ENCODE results near the gene DRAM1.
"Not testable (repeated sequence)": the region's sequence is repeated elsewhere in the genome, so short reads cannot be mapped to it uniquely, and the experiment has no call there.

Gene DRAM1

GRCh38 chr12:101859664-101860607, 17.4 kb upstream of the DRAM1 start:
- no peak for DNase-seq

- DNase-seq: not testable (repeated sequence)
These were observed 15.7 kb upstream of the DRAM1 start for GRCh38 chr12:101861688-101862087.

- no peak for DNase-seq
These were observed 15.1 kb upstream of the DRAM1 start for GRCh38 chr12:101862245-101862644.

GRCh38 chr12:101863981-101864380, 13.4 kb upstream of the DRAM1 start:
- DNase-seq: no peak

- DNase-seq: no peak
These were observed 10.6 kb upstream of the DRAM1 start for GRCh38 chr12:101866615-101867373.

GRCh38 chr12:101867619-101868018, 9.8 kb upstream of the DRAM1 start:
- DNase-seq: not testable (repeated sequence)

- DNase-seq: no peak
These were observed 6.5 kb upstream of the DRAM1 start for GRCh38 chr12:101870925-101871324.

GRCh38 chr12:101875162-101875561, 2.2 kb upstream of the DRAM1 start:
- no peak for DNase-seq

GRCh38 chr12:101876322-101876860, 989 bp upstream of the DRAM1 start:
- DNase-seq: no peak

- DNase-seq: no peak
These were observed 444 bp downstream of the DRAM1 start for GRCh38 chr12:101877806-101878242.

- DNase-seq: no peak
These were observed 952 bp downstream of the DRAM1 start for GRCh38 chr12:101878243-101878821.

- DNase-seq: no peak
These were observed 3.4 kb downstream of the DRAM1 start for GRCh38 chr12:101880769-101881168.

- DNase-seq: no peak
These were observed 3.8 kb downstream of the DRAM1 start for GRCh38 chr12:101881228-101881627.

GRCh38 chr12:101884174-101884573, 6.8 kb downstream of the DRAM1 start:
- DNase-seq: no peak

GRCh38 chr12:101884781-101885340, 7.5 kb downstream of the DRAM1 start:
- not testable (repeated sequence) for DNase-seq

- no peak for DNase-seq
These were observed 8.7 kb downstream of the DRAM1 start for GRCh38 chr12:101885912-101886561.

GRCh38 chr12:101889211-101889752, 11.9 kb downstream of the DRAM1 start:
- no peak for DNase-seq

GRCh38 chr12:101891462-101891971, 14.1 kb downstream of the DRAM1 start:
- DNase-seq: no peak

GRCh38 chr12:101892794-101893193, 15.4 kb downstream of the DRAM1 start:
- no peak for DNase-seq

- DNase-seq: no peak
These were observed 24.4 kb downstream of the DRAM1 start for GRCh38 chr12:101901777-101902176.

- no peak for DNase-seq
These were observed 25.3 kb downstream of the DRAM1 start for GRCh38 chr12:101902641-101903040.

- no peak for DNase-seq
These were observed 28.8 kb downstream of the DRAM1 start for GRCh38 chr12:101906226-101906625.
